H9 (cell line): Measurements from ENCODE around the gene SLC9A2. TPM values are rescaled to one million over a fixed set of nuclear protein-coding genes. Genes with fewer than 3 reads are reported as not detected.

Source experiments
- DNase-seq: peaks from one replicate; pipeline ENCODE4 v3.0.0-alpha.2; 2017
- H2AFZ ChIP-seq: one replicate; pipeline ENCODE4 v1.6.1; 2013; ENCODE audit warnings: mild to moderate bottlenecking, low read length, control low read depth, moderate library complexity
- H2AK5ac ChIP-seq: 2 replicates; pipeline ENCODE4 v1.6.1; 2013; ENCODE audit warnings: low read length, control low read depth, mixed read lengths; ENCODE audit not compliant: insufficient read length
- H2BK120ac ChIP-seq: one replicate; pipeline ENCODE4 v1.6.1; 2013; ENCODE audit warnings: low read depth, mild to moderate bottlenecking, low read length, control low read depth, inconsistent platforms; ENCODE audit not compliant: poor library complexity, severe bottlenecking
- H2BK12ac ChIP-seq: 2 replicates; pipeline ENCODE4 v1.6.1; 2013; ENCODE audit warnings: low read length, control low read depth, mixed read lengths, low read depth; ENCODE audit not compliant: insufficient read length
- H2BK15ac ChIP-seq: 2 replicates; pipeline ENCODE4 v1.6.1; 2013; ENCODE audit warnings: low read depth, low read length, control low read depth
- H2BK20ac ChIP-seq: one replicate; pipeline ENCODE4 v1.6.1; 2013; ENCODE audit warnings: low read depth, mild to moderate bottlenecking, low read length, control low read depth, inconsistent platforms; ENCODE audit not compliant: poor library complexity, severe bottlenecking
- H2BK5ac ChIP-seq: 2 replicates; pipeline ENCODE4 v1.6.1; 2013; ENCODE audit warnings: low read length, control low read depth, mixed read lengths; ENCODE audit not compliant: insufficient read length
- H3K14ac ChIP-seq: 2 replicates; pipeline ENCODE4 v1.6.1; 2013; ENCODE audit warnings: low read length, control low read depth; ENCODE audit not compliant: insufficient read depth
- H3K18ac ChIP-seq: 2 replicates; pipeline ENCODE4 v1.6.1; 2013; ENCODE audit warnings: low read depth, mild to moderate bottlenecking, mixed read lengths, low read length, control low read depth; ENCODE audit not compliant: insufficient read length
- H3K23ac ChIP-seq: 2 replicates; pipeline ENCODE4 v1.6.1; 2013; ENCODE audit warnings: low read length, control low read depth, mixed read lengths, low read depth; ENCODE audit not compliant: insufficient read length
- H3K23me2 ChIP-seq: 2 replicates; pipeline ENCODE4 v1.6.1; 2013; ENCODE audit warnings: low read depth, mild to moderate bottlenecking, mixed read lengths, low read length, control low read depth; ENCODE audit not compliant: insufficient read length, poor library complexity, severe bottlenecking
- H3K27ac ChIP-seq: 2 replicates; pipeline ENCODE4 v1.5.1; 2013; ENCODE audit warnings: low read length, control low read depth, mixed read lengths, low read depth; ENCODE audit not compliant: insufficient read length
- H3K27me3 ChIP-seq: 2 replicates; pipeline ENCODE4 v1.6.1; 2013; ENCODE audit warnings: low read length, control low read depth, inconsistent platforms; ENCODE audit not compliant: insufficient read depth
- H3K4ac ChIP-seq: 2 replicates; pipeline ENCODE4 v1.6.1; 2013; ENCODE audit warnings: low read depth, mild to moderate bottlenecking, control low read depth, inconsistent platforms, low read length, moderate library complexity
- H3K4me1 ChIP-seq: 2 replicates; pipeline ENCODE4 v1.6.1; 2013; ENCODE audit warnings: low read length, control low read depth, inconsistent platforms; ENCODE audit not compliant: insufficient read depth
- H3K4me2 ChIP-seq: 2 replicates; pipeline ENCODE4 v1.6.1; 2013; ENCODE audit warnings: low read length, control low read depth, mixed read lengths; ENCODE audit not compliant: insufficient read length, insufficient read depth
- H3K56ac ChIP-seq: 2 replicates; pipeline ENCODE4 v1.6.1; 2013; ENCODE audit warnings: low read depth, mild to moderate bottlenecking, mixed read lengths, low read length, control low read depth; ENCODE audit not compliant: insufficient read length
- H3K79me1 ChIP-seq: 2 replicates; pipeline ENCODE4 v1.6.1; 2013; ENCODE audit warnings: low read depth, mild to moderate bottlenecking, moderate library complexity, low read length, control low read depth, inconsistent platforms; ENCODE audit not compliant: insufficient read depth, poor library complexity, severe bottlenecking
- H3K79me2 ChIP-seq: 2 replicates; pipeline ENCODE4 v1.6.1; 2013; ENCODE audit warnings: low read length, control low read depth, inconsistent platforms; ENCODE audit not compliant: insufficient read depth
- H3K9ac ChIP-seq: 2 replicates; pipeline ENCODE4 v1.6.1; 2013; ENCODE audit warnings: low read length, control low read depth, mixed read lengths; ENCODE audit not compliant: insufficient read length; ENCODE audit errors: extremely low read depth
- H3K9me3 ChIP-seq: one replicate; pipeline ENCODE4 v1.6.1; 2013; ENCODE audit warnings: low read depth, low read length, inconsistent platforms; ENCODE audit not compliant: control insufficient read depth
- H3T11ph ChIP-seq: one replicate; pipeline ENCODE4 v1.6.1; 2013; ENCODE audit warnings: mild to moderate bottlenecking, low read length, control low read depth, inconsistent platforms
- H4K20me1 ChIP-seq: one replicate; pipeline ENCODE4 v1.6.1; 2013; ENCODE audit not compliant: control insufficient read depth, insufficient read length, insufficient read depth
- H4K5ac ChIP-seq: 2 replicates; pipeline ENCODE4 v1.6.1; 2013; ENCODE audit warnings: low read depth, mild to moderate bottlenecking, mixed read lengths, low read length, control low read depth; ENCODE audit not compliant: insufficient read length
- H4K8ac ChIP-seq: replicated peaks from 2 replicates; pipeline ENCODE4 v1.6.1; 2013; ENCODE audit warnings: low read length, control low read depth, mixed read lengths, low read depth; ENCODE audit not compliant: insufficient read length
- H4K91ac ChIP-seq: 2 replicates; pipeline ENCODE4 v1.6.1; 2013; ENCODE audit warnings: low read depth, mild to moderate bottlenecking, moderate library complexity, mixed read lengths, low read length, control low read depth; ENCODE audit not compliant: insufficient read length
- H3K27ac Mint-ChIP-seq, 3 experiments: 2 replicates in 2 of 3; 3 replicates in 1 of 3; pipeline ENCODE4 v1.8.0; 2020 to 2021; ENCODE audit warnings: mixed read lengths in 3 of 3, mild to moderate bottlenecking in 1 of 3, moderate library complexity in 1 of 3
- H3K27me3 Mint-ChIP-seq: 2 replicates; pipeline ENCODE4 v1.8.0; 2021; ENCODE audit warnings: low read depth, mild to moderate bottlenecking, moderate library complexity, mixed read lengths
- H3K36me3 Mint-ChIP-seq, 3 experiments: 2 replicates in 2 of 3; 3 replicates in 1 of 3; pipeline ENCODE4 v1.8.0; 2020 to 2021; ENCODE audit warnings: low read depth in 3 of 3, mixed read lengths in 3 of 3; ENCODE audit not compliant: insufficient read depth in 1 of 3
- H3K4me1 Mint-ChIP-seq, 2 experiments: 2 replicates each; pipeline ENCODE4 v1.8.0; 2020; ENCODE audit warnings: mixed read lengths in 2 of 2
- H3K4me3 Mint-ChIP-seq, 2 experiments: 2 replicates in 1 of 2; 3 replicates in 1 of 2; pipeline ENCODE4 v1.8.0; 2020 to 2021; ENCODE audit warnings: mild to moderate bottlenecking in 2 of 2, mixed read lengths in 2 of 2, moderate library complexity in 1 of 2
- H3K9me3 Mint-ChIP-seq, 2 experiments: 2 replicates in 1 of 2; 3 replicates in 1 of 2; pipeline ENCODE4 v1.8.0; 2020; ENCODE audit warnings: mild to moderate bottlenecking in 2 of 2, mixed read lengths in 2 of 2, moderate library complexity in 1 of 2
- WGBS: extraction: QIAGEN DNeasy Blood & Tissue Kit; methylation state at CpG from one replicate; pipeline ENCODE4 v1.1.7; 2013; ENCODE audit warnings: missing lambda C conversion rate, low lambda C conversion rate, mixed read lengths; ENCODE audit not compliant: insufficient read length; ENCODE audit errors: extremely low coverage; 5-methylcytosine and 5-hydroxymethylcytosine counted together
- total RNA-seq: library from RNA; stranded (reverse); gene quantifications from 2 replicates; pipeline ENCODE4 v1.2.1, GENCODE V29; 2021
- TF ChIP-seq, protein P1 (sequence below): fragments of 200-600 bp; sonication (generic); conservative IDR thresholded peaks from 3 replicates; pipeline ENCODE4 v1.8.0; 2021; ENCODE audit warnings: antibody characterized with exemption, mild to moderate bottlenecking

Gene SLC9A2
- total RNA-seq, 1 experiment from 2014 or later = 0.04 TPM

DNA sequence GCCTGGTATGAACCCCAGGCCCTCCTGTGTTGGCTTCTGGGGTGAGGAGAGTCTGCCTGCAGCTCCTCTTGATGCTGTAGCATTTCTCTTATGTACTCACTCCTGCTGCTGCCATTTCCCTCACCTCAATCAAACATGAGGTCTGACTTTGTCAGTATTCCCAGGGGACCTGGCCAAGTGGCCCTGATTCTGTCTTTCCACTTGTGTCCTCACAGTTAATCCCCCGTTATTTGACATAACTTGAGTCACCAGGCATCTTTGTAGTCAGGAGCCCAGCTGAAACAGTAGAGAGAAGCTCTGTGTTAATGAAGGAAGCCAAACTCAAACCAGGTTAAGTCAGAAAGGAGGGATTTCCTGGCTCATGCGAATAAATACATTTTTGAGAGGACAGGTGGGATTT, 55.0 kb downstream of the SLC9A2 start:
- no CpG with 5 or more reads among the region's 2 CpGs for WGBS
- H2BK20ac ChIP-seq = no peak overlapping the region

More for the DNA sequence above, 55.0 kb downstream of the SLC9A2 start:
- no peaks in the 10 kb centered on the region for H3K9me3 ChIP-seq
- DNase-seq = no peak
- H3K4me1 ChIP-seq = no peaks in the 10 kb centered on the region
- H2AFZ ChIP-seq = no peak overlapping the region
- no peak overlapping the region for H2BK15ac ChIP-seq
- H3K36me3 Mint-ChIP-seq = no peaks in the 10 kb centered on the region
- H3K4me3 Mint-ChIP-seq = no peak overlapping the region
- no peak overlapping the region for H2AK5ac ChIP-seq
- no peak overlapping the region for H3K27ac Mint-ChIP-seq
- no peak overlapping the region for H3K23ac ChIP-seq
- no peak overlapping the region for H3K18ac ChIP-seq
- no peak overlapping the region for H4K91ac ChIP-seq
- H3K27ac ChIP-seq = no peak overlapping the region
- H3K27me3 Mint-ChIP-seq = peaks cover 2% of the 10 kb centered on the region
- no peak overlapping the region for H4K5ac ChIP-seq
- no peak overlapping the region for H3K4ac ChIP-seq
- H3K14ac ChIP-seq = no peak overlapping the region
- H2BK12ac ChIP-seq = no peak overlapping the region
- H3K23me2 ChIP-seq = no peaks in the 10 kb centered on the region
- no peaks in the 10 kb centered on the region for H3K79me2 ChIP-seq
- no peaks in the 10 kb centered on the region for H3K27me3 ChIP-seq
- H2BK5ac ChIP-seq = no peak overlapping the region
- no peak overlapping the region for H2BK120ac ChIP-seq
- H3K4me2 ChIP-seq = no peak overlapping the region
- no peak overlapping the region for H3K9ac ChIP-seq
- TF ChIP-seq, protein P1, sequence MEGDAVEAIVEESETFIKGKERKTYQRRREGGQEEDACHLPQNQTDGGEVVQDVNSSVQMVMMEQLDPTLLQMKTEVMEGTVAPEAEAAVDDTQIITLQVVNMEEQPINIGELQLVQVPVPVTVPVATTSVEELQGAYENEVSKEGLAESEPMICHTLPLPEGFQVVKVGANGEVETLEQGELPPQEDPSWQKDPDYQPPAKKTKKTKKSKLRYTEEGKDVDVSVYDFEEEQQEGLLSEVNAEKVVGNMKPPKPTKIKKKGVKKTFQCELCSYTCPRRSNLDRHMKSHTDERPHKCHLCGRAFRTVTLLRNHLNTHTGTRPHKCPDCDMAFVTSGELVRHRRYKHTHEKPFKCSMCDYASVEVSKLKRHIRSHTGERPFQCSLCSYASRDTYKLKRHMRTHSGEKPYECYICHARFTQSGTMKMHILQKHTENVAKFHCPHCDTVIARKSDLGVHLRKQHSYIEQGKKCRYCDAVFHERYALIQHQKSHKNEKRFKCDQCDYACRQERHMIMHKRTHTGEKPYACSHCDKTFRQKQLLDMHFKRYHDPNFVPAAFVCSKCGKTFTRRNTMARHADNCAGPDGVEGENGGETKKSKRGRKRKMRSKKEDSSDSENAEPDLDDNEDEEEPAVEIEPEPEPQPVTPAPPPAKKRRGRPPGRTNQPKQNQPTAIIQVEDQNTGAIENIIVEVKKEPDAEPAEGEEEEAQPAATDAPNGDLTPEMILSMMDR = no peak
- no peak overlapping the region for H3T11ph ChIP-seq
- no peaks in the 10 kb centered on the region for H3K9me3 Mint-ChIP-seq
- H4K20me1 ChIP-seq = no peaks in the 10 kb centered on the region
- no peak overlapping the region for H3K56ac ChIP-seq
- no peaks in the 10 kb centered on the region for H3K79me1 ChIP-seq
- H3K4me1 Mint-ChIP-seq = no peaks in the 10 kb centered on the region
- H4K8ac ChIP-seq = no peak overlapping the region
